ENCODE data around the gene NT5DC2. TPM values are rescaled to one million over a fixed set of nuclear protein-coding genes. Genes with fewer than 3 reads are reported as not detected.

The NT5DC2 gene
- total RNA-seq, 4 donors from 2014 or later = 11.6 to 29.8 (median 20.7) TPM

DNA sequence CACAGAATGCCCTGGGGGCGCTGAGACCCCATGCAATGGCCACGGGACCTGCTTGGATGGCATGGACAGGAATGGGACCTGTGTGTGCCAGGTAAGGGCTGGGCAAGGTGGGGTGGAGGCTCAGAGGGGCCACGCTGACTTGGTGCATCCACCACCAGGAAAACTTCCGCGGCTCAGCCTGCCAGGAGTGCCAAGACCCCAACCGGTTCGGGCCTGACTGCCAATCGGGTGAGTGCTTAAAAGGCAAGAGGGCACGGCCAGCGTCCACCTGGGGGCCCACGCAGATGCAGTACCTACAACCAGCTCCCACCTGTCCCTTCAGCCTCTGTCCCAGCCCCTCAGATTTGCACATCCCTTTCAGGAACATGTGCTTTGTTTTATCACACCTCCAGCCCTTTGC is 31.7 kb downstream of the NT5DC2 start:
- TF ChIP-seq CTCF (IDR thresholded peaks at IDR 0.05; ENCODE audit: low read depth) = no peak

- no peak for TF ChIP-seq CTCF (IDR thresholded peaks at IDR 0.05; ENCODE audit: low read depth)
These were observed 32.6 kb downstream of the NT5DC2 start for GRCh38 chr3:52501046-52501445.

GRCh38 chr3:52498137-52499054 is 35.3 kb downstream of the NT5DC2 start:
- no peak for TF ChIP-seq CTCF (IDR thresholded peaks at IDR 0.05; ENCODE audit: low read depth)

- TF ChIP-seq CTCF (IDR thresholded peaks at IDR 0.05; ENCODE audit: low read depth) = no peak
These were observed 37.7 kb downstream of the NT5DC2 start for GRCh38 chr3:52495777-52496602.

- no peak for TF ChIP-seq CTCF (IDR thresholded peaks at IDR 0.05; ENCODE audit: low read depth)
These were observed 38.7 kb downstream of the NT5DC2 start, which contains the start of gene STAB1 for GRCh38 chr3:52494886-52495495. Gene STAB1 (plus strand): TSS chr3:52495338. CDS start chr3:52495414, 76 bp downstream.

GRCh38 chr3:52494445-52494844 is 39.2 kb downstream of the NT5DC2 start:
- TF ChIP-seq CTCF (IDR thresholded peaks at IDR 0.05; ENCODE audit: low read depth) = no peak
